HPDE6-E6E7 (cell line): Measurements from ENCODE around the gene PSAP.

Experiments
- DNase-seq: peaks from one replicate; pipeline ENCODE4 v3.0.0; 2011; ENCODE audit warnings: missing footprints; ENCODE audit errors: extremely low spot score

PSAP gene

DNA sequence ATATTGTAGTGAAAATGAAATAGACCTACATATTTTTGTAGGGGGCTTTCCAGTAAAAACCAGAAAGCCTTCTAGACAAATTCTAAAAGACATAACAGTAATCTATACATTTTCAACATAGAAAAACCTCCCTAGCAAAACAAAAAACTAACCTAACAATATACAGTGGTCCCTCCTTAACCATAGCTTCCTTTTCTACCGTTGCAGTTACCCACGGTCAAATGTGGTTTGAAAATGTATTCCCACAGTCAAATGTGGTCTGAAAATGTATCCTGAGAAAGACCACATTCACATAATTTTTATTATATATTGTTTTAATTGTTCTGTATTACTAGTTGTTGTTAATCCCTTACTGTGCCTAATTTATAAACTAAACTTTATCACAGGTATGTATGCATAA is 6.4 kb downstream of the PSAP start:
- no peak for DNase-seq

DNA sequence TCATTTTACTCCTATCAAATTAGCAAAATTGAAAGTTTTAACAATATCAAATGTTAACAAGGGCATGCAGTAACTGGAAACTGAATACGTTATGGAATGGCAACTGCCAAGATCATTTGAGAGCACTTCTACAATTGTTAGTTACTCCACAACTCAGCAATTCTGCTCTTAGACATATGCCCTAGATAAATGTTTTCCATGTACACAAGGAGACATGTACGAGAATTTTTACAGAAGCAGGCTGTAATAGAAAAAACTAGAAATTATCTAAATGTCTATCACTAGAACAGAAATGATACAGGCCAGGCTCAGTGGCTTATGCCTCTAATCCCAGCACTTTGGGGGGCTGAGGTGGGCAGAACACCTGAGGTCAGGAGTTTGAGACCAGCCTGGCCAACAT is 7.0 kb downstream of the PSAP start:
- DNase-seq: no peak

DNA sequence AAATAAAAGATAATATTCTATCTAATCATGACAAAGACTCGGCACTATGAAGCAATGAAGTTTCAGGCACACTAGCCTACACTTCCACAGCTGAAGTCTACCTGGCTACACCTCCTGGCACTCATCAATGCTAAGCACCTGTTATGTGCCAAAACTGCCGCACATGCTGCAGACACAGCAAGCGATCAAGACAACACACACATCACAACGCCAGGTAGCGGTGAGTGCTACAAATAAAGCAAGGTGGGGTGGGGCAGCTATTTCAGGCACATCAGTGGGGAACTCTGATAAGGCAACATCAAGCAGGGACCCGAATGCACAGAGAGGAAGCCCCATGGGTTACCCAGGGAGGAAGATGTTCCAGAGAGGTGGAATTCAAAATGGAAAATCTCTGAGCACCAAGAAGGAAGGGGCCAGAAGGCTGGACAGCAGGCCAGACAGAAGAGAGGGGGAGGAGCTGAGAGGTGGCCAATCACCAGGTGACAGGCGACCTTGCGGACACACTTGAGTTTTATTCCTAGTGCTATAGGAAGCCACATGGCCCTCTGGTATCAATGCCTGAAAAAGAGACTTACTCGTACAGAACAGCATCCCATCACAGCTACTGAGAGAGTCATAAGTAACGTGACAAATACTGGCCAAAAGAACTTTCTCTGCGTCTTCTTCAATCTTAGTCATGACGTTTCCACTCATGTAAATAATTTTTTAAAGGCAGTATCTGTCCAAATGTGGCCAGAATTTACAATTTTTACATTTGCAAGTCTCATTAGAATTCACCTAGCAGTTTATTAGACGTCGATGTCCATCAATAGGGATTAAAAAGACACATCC is 8.0 kb downstream of the PSAP start:
- no peak for DNase-seq

DNA sequence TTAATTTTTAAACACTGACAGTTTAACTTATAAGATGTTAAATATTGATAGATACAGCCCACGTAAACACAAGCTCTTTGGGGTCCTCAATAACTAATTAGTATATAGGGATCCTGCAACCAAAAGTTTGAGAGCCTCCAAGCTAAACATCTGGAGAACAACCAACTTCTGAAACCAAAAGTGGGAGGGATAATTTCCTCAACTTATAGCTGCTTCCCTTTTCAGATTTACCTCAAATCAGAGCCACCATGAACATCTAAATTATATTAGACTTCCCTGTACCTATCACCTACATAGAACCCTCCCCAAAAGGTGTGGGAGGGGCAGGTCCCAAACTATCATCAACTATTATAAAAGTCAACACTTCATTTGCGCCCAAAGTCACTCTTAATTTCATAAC is 8.6 kb downstream of the PSAP start:
- no peak for DNase-seq

DNA sequence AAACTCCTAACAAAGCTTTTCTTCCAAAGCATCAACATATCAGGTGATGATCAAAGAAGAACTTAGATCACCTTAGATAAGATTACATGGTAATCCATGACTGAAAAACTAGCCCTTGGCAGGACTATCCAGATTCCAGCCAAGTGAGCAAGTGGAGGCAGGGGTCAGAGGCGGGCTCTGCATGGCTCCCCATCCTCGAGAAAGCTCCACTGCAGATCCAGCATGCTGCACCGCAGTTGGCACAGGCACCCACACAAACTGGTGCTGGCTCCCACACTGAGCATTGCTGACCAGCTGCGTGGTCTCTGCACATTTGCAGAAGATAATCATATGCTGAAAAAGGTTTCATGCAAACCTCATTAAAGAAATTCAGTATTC is 10.1 kb downstream of the PSAP start:
- DNase-seq: no peak

DNA sequence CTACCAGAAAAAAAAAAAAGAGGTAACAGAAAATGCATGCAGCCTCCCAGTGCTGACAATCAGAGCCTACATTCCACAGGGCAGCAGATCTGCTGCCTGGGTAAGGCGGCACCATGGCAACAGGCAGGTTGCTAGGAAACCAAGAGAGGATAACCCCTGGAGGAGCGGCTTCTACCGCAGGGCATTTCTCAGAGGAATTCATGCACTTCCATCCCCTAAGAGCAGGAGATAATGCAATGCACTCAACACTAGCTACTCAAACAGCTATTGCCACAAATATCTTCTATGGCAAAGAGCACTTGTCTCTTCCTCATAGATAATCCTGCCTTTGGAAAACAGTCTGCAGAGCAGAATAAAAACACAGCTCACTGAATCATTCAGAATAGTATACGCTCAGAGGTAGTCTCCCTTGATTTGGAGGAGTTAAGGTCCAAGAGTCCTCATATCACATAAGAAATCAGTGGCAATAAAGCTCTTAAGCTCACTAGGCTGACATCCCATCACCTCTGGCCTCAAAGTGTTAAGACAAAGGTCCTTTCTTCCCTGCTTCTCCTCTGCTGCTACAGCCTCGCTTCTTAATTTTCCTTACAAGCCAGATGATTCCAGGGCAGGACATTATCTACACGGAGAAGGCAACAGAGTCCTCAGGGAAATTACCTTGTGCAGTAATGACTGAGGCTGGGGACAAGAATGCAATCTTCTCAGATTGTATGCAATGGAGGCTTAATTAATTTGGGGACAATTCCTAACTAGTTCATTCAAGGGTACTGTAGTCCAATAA is 10.7 kb downstream of the PSAP start:
- DNase-seq: no peak

DNA sequence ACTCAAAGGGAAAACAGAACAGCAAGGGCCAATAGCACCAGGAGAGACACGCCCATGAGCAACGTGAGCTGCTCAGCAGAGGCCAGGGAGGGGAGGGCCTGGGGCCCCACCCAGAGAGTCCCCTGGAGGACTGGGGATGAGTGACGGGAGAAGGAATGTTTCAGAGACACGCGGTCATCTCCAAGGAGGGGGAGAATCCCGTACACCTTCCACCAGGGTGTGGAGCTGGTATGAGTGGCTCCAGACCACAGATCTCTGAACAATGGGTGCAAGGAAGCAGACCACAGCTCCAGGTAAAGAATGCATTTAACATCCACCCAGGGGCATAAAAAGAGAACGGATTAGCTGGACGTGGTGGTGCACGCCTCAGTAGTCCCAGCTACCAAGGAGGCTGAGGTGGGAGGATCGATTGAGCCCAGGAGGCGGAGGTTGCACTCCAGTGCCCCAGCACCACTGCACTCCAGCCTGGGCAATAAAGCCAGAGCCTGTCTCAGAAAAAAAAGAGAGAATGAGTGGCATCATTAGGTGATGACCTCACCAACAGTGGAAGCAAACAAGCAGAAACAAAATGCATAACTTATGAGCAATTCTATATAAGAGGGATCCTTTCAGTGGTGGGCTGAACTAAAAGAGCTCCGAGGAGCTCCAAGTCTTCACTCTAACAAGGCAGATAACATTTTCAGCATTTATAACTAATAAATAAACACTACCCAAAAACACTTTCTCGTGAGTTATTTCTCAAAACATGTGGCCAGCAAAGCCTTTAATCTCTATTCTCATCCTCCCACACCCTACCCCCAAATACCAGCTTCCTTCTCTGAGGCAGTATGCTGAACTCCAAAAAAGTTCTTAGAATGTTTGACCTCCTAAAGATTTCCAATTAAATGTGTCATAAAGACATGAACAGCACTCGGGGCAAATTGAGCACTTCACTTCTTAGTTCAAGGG is 12.5 kb downstream of the PSAP start:
- peak; percentile 92 for DNase-seq

DNA sequence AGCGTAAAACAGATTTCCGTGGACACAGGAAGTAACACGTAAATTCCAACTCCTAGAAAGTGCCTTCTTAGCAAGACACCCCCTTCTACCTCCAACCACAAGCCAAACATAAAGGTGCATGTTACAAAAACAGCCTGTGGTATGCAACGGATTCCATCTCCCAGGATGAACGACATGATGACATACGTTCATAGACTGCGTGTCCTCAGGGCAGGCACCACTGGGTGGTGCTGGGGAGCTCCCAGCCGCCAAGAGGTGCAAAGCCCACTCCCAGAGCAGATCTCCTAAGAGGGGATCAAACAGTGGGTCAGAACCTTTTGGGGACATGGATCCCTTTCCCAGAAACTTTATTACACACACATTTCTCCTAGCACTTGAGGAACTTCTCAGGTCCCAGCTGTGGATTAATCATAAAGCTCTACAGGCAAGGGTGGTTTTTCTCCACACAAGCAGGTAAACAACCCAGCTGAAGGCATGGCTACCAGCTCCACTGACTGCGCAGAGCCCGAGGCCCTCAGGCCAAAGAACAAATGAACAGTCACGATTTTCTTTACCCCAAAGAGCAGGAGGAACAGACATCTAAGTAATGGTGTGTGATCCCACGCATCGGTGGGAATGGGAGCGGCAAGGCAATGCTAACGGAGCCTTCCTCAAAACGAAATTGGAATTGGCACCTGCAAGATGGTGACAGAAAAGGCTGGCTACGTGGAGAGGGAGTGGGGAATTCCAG is 13.8 kb downstream of the PSAP start:
- DNase-seq: no peak

DNA sequence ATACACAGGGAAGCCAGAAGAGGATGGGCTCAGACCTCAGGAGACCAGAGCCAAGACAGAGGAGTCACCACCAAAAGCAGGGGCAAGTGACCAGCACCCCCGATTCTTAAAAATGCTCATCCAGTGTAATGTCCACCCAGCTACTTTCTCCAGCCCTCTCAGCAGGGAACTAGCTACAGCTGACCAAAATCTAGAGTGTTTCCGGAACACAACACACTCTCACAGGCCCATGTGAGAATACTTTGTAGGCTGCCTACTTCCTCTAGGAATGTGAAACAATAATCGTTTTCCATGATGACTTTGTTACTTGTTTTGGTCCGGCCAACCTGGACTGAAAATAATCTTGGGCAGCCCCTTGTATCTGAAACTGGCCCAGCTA is 14.5 kb downstream of the PSAP start:
- DNase-seq: no peak

DNA sequence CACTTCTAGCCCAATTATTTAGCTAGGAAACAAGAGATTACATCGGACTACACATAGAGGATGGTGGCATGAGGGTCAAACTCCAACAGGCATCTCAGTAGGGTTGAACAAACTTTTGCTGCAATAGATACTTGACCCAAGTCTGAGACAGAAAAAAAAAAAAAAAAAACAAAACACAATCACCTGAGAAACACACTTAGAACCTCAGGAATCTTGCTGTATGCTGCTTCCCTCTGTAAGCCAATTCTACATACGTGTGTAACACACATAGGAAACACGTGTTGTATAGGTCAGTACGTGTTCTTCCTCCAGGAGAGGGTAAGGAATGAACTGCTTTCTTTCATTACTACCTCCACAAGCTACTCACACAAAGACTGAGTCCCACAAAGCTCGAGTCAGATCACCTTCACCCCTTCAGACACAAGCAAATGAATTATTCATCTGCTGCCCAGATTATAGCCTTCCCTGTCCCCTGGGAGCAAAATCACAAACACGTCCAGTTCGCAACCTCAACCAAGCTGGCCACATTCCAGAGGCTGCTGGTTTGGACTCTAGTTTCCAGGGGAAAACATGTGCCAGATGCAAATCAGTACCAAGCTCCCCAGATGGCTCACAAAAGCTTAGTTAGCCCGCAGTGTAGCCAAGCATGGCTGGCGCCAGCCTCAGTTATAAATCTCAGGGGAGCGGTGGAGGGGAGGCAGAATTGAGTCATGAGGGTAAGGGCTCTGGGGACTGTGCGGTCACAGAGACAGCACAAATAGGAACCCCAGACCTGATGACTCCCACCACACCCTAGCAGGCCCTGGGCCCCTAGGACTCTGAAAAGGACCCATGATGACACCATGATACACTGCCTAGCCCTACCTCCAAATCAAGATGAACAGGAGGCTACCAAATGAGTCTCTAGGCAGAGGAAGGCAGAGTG is 15.1 kb downstream of the PSAP start:
- DNase-seq: no peak

DNA sequence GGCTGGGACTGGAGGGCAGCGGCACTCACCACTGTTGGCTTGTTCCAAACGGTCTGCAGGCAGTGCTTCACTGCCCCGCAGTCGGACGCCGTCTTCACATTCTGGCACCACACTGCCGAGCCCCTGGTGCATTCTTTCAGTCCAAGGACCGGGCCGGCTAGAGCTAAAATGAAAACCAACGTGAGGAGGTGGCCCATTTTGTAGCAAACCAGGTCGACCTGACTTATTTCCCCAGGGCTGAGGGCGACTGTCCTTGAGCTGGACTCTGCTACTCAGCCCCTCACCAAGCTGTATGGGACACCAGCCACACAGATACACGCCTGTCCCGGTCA is 16.7 kb downstream of the PSAP start:
- no peak for DNase-seq

DNA sequence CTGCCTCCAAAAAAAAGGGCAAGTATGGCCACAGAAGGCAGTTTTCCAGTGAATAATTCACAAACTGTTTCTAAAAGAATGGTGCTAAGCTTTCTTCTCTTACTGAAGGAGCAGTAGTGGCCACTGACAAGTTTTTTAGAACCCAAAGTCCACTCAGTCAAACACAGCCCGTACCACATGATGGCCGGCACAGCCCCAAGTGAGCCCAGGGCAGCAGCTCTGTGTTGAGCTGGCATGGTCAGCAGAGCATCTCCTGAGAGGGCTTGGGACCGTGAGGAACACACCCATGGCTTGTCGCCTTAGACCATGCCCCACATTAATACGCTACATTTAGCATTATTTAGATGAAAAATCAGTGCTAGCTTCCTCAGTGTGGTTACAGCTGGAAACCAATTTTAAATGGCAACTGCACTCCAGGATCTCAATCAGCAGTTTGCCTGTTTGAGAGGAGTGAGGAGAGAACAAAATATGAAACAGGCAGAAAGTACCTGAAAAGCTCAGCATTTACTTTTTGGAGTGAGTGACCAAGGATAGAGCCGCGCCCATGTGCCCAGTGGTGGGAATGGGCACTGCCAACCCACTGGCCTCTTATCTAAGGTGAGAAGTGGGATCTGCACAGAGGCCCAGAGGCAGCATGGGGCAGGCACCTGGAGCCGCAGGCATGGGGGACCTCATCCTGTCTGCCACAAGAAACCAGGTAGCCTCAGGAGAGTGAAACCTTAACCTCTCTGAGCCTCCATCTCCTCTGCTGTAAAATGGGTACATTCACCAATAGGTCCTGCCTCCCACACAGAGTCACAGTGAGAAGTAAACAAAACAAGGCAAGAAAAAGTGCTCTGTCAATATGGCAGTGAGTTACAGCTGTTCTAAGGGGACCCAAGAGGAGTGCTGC is 17.4 kb downstream of the PSAP start:
- no peak for DNase-seq

DNA sequence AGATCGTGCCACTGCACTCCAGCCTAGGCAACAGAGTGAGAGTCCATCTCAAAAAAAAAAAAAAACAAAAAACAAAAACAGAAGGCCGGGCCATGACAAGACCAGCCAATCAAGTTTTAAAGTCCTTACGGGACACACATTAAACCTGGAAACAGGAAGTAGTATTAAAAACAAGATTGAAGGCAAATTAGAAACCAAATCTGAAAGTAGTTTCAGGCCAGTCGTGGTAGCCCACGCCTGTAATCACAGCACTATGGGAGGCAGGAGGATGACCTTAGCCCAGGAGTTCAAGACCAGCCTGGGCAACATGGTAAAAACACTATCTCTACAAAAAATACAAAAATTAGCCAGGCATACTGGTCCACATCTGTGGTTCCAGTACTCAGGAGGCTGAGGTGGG is 18.1 kb downstream of the PSAP start:
- DNase-seq: no peak

DNA sequence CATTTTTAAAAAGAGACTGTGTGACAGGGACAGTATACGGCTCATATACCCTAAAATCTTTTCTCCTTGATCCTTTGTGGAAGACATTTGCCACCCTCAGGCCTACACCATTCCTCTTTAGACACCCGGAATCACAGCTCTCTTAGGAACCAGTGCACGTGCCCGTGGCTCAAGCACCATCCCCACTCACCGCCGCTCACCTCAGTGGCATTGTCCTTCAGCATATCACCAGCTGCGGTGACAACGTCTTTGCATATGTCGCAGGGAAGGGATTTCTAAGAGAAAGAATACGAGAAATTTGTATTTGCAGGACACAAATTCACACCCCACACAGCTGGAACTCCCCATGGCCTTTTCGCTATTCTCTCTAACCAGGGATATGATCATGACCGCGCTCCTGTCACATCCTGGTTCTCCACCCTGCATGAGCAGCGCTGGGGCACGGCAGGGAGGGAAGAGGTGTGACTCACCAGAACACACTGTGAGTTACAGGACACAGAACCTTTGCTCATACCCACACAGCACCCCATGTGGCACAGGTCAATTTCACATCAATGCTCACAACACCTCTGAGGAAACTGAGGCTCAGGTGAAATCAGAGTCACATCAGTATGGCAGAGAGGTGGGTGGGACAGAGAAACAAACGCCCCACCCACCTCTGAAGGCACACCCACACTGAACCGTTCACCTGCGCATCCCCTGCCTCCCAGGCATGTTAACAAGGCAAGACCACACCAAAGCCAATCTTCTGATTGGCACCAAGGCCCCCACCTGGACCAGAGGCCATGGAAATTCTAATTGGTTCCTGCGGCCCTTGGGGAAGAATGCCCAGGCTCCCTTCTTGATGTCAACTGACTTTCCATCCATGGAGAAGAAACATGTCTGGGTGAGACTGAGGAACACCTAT is 19.2 kb downstream of the PSAP start:
- peak; percentile 84 for DNase-seq

DNA sequence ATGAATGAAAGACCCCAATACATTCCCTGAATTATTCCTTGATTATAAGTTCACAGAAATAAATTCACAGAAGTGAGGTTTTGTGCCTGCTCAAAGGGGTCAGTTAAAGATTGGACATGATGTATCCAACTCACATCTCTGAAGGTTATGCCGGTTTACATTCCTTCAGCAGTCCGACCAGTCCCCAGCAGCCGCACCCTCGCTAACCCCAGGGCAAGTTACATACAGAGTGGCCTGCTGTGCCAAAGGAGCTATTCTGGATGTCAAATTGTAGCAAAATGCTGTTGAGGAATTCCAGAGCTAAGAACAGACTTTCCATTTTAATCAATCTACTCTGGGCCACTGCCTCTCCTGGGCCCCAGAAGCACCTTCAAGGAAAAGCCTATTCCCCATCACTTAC is 20.3 kb downstream of the PSAP start:
- DNase-seq: no peak

DNA sequence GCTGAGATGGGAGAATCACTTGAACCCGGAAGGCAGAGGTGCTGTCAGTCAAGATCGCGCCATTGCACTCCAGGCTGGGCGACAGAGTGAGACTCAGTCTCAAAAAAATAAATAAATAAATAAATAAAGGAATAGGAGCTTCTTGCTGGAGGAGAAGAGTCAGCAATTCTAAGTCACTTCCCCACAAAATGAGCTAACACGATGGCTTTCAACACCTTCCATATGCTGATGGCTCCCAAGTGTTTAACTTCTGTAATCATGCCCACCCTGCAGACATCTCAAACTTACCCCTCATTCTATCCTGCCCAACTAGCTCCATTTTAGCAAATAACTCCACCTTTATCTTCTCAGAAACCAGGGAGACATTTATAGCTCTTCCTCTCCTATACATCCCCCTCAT is 21.2 kb downstream of the PSAP start:
- no peak for DNase-seq

DNA sequence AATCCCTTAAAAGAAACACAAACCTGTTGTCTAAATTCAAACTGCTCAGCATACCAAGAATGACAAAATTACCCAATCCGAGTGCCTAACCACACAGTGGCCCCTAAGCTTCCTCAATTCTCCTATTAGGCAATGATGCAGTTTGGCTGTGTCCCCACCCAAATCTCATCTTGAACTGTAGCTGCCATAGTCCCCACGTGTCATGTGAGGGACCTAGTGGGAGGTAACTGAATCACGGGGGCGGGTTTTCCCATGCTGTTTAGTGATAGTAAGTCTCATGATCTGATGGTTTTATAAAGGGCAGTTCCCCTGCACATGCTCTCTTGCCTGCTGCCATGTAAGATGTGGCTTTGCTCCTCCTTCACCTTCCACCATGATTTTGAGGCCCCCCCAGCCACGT is 21.9 kb downstream of the PSAP start:
- DNase-seq: no peak

DNA sequence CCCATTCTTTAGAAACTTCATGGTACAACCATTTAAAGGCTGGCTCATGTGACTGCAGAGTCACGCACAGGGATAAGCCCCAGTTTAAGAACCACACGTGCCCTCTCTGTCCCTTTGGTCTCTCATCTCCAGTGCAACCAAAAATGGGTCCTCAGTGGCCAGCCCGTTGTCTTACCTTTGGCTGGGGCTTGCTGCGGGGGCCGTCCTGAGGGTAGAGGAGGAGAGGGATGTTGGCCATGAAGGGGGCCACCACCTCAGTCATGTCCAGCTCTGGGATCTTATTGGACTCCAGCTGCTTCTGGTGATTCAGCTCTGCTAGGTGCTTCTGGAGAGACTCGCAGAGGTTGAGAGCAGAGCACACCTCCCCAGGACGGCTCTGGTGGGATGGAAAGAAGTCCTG is 22.3 kb downstream of the PSAP start:
- DNase-seq: no peak

DNA sequence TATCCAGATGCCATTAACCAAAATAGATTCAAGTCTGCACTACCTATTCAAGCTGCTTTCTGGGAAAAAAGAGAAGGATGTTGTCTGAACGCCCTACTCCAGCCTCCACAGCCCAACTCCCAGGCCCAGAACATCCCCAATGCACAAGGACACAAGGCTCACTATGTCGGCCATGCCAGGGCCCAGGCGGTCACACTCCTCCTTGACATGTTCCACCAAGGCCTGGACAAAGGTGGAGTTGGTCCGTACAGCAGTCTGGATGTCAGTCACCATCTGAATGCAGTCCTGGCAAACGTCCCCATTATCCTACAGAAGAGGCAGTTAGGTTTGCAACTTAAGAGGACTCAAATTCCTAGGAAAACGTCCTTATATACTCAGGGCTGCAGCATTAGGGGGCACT is 23.2 kb downstream of the PSAP start:
- no peak for DNase-seq
